Subcutaneous abdominal adipose tissue (tissue), 5 donors: ENCODE measurements around the gene A1BG.

Experiments used
- H3K27ac ChIP-seq: one replicate; pipeline ENCODE4 v1.7.0; 2013; ENCODE audit warnings: low read depth, mild to moderate bottlenecking, inconsistent platforms, low read length, moderate library complexity
- H3K27me3 ChIP-seq, 5 donors: one replicate each; pipeline ENCODE4 v1.7.0; 2013; ENCODE audit warnings: low read length in 5 of 5, inconsistent platforms in 1 of 5; ENCODE audit not compliant: control insufficient read depth in 5 of 5, insufficient read depth in 4 of 5
- H3K36me3 ChIP-seq, 5 donors: one replicate each; pipeline ENCODE4 v1.7.0; 2013; ENCODE audit warnings: low read length in 5 of 5; ENCODE audit not compliant: control insufficient read depth in 5 of 5, insufficient read depth in 5 of 5
- H3K4me1 ChIP-seq, 5 donors: one replicate each; pipeline ENCODE4 v1.7.0; 2013; ENCODE audit warnings: low read length in 5 of 5, mild to moderate bottlenecking in 3 of 5, moderate library complexity in 1 of 5; ENCODE audit not compliant: control insufficient read depth in 5 of 5, insufficient read depth in 5 of 5
- H3K4me3 ChIP-seq, 5 donors: one replicate each; pipeline ENCODE4 v1.7.0; 2013; ENCODE audit warnings: low read length in 5 of 5, low read depth in 1 of 5
- H3K9ac ChIP-seq, 5 donors: one replicate each; pipeline ENCODE4 v1.7.0; 2013; ENCODE audit warnings: low read length in 5 of 5, mild to moderate bottlenecking in 4 of 5, moderate library complexity in 3 of 5
- H3K9me3 ChIP-seq, 5 donors: one replicate each; pipeline ENCODE4 v1.7.0; 2013; ENCODE audit warnings: low read length in 5 of 5; ENCODE audit not compliant: control insufficient read depth in 5 of 5
- donor health status: healthy.
- donor health status: healthy.
- donor health status: healthy.
- donor health status: healthy.
- donor health status: healthy.

A1BG gene

GRCh38 chr19:58352760-58353671, at the start of gene A1BG:
Gene A1BG, minus strand, starts transcription at chr19:58353492. Its CDS starts 55 bp downstream, at chr19:58353437.
- H3K9me3 ChIP-seq = peaks cover 0 to 3% (median 0%) of the 10 kb centered on the region in 5 donors
- no peak within 1 kb of the TSS for H3K9ac ChIP-seq
- no peaks in the 10 kb centered on the region for H3K36me3 ChIP-seq
- H3K27me3 ChIP-seq = peaks cover 25 to 71% (median 61%) of the 10 kb centered on the region in 5 donors
- H3K4me3 ChIP-seq = no peak within 1 kb of the TSS
- H3K4me1 ChIP-seq = peaks cover 0 to 34% (median 29%) of the 10 kb centered on the region in 5 donors
- no peak within 1 kb of the TSS for H3K27ac ChIP-seq

- Histone ChIP-seq H3K27ac (no peak overlapping the region), H3K9ac (no peak overlapping the region), H3K4me1 (peaks cover 3 to 23% (median 20%) of the 10 kb centered on the region in 5 donors), H3K9me3 (no peaks in the 10 kb centered on the region), H3K27me3 (peaks cover 9 to 16% (median 13%) of the 10 kb centered on the region in 5 donors), H3K36me3 (no peaks in the 10 kb centered on the region), H3K4me3 (peak overlapping the region in 4 of 5 donors; percentile 57 to 85 (median 80))
Measured at GRCh38 chr19:58401840-58402421, 48.6 kb upstream of the A1BG start.

- Histone ChIP-seq H3K9ac (peak overlapping the region in 4 of 5 donors; percentile 57 to 70 (median 60)), H3K4me1 (peaks cover 3 to 22% (median 19%) of the 10 kb centered on the region in 5 donors), H3K27ac (no peak overlapping the region), H3K36me3 (no peaks in the 10 kb centered on the region), H3K9me3 (no peaks in the 10 kb centered on the region), H3K27me3 (peaks cover 11 to 20% (median 15%) of the 10 kb centered on the region in 5 donors), H3K4me3 (peak overlapping the region; percentile 64 to 85 (median 82))
Measured at GRCh38 chr19:58400916-58401839, 47.9 kb upstream of the A1BG start.

GRCh38 chr19:58400316-58400915, 47.1 kb upstream of the A1BG start:
- H3K27ac ChIP-seq = no peak overlapping the region
- peaks cover 3 to 26% (median 23%) of the 10 kb centered on the region in 5 donors for H3K4me1 ChIP-seq
- peak overlapping the region in 4 of 5 donors; percentile 57 to 70 (median 60) for H3K9ac ChIP-seq
- H3K27me3 ChIP-seq = peaks cover 19 to 28% (median 21%) of the 10 kb centered on the region in 5 donors
- H3K4me3 ChIP-seq = peak overlapping the region in 4 of 5 donors; percentile 64 to 85 (median 80)
- no peaks in the 10 kb centered on the region for H3K9me3 ChIP-seq
- H3K36me3 ChIP-seq = no peaks in the 10 kb centered on the region

- Histone ChIP-seq H3K4me1 (peaks cover 3 to 26% (median 23%) of the 10 kb centered on the region in 5 donors), H3K4me3 (peak overlapping the region in 1 of 5 donors; percentile 64), H3K27ac (no peak overlapping the region), H3K9ac (peak overlapping the region in 1 of 5 donors; percentile 60), H3K9me3 (no peaks in the 10 kb centered on the region), H3K36me3 (peaks cover 0 to 4% (median 4%) of the 10 kb centered on the region in 5 donors), H3K27me3 (peaks cover 20 to 30% (median 26%) of the 10 kb centered on the region in 5 donors)
Measured at GRCh38 chr19:58399903-58400302, 46.6 kb upstream of the A1BG start.

- H3K4me3 ChIP-seq = no peak overlapping the region
- H3K27ac ChIP-seq = no peak overlapping the region
- H3K36me3 ChIP-seq = peaks cover 0 to 18% (median 18%) of the 10 kb centered on the region in 5 donors
- no peak overlapping the region for H3K9ac ChIP-seq
- no peaks in the 10 kb centered on the region for H3K9me3 ChIP-seq
- H3K27me3 ChIP-seq = peaks cover 20 to 30% (median 26%) of the 10 kb centered on the region in 5 donors
- H3K4me1 ChIP-seq = peaks cover 3 to 26% (median 23%) of the 10 kb centered on the region in 5 donors
Measured at GRCh38 chr19:58398545-58398944, 45.3 kb upstream of the A1BG start.

- no peaks in the 10 kb centered on the region for H3K9me3 ChIP-seq
- peaks cover 20 to 30% (median 26%) of the 10 kb centered on the region in 5 donors for H3K27me3 ChIP-seq
- peaks cover 3 to 26% (median 23%) of the 10 kb centered on the region in 5 donors for H3K4me1 ChIP-seq
- peaks cover 0 to 22% (median 22%) of the 10 kb centered on the region in 5 donors for H3K36me3 ChIP-seq
- no peak overlapping the region for H3K9ac ChIP-seq
- no peak overlapping the region for H3K27ac ChIP-seq
- no peak overlapping the region for H3K4me3 ChIP-seq
Measured at GRCh38 chr19:58398087-58398486, 44.8 kb upstream of the A1BG start.

GRCh38 chr19:58397533-58398037, 44.3 kb upstream of the A1BG start:
- Histone ChIP-seq H3K4me1 (peaks cover 3 to 26% (median 23%) of the 10 kb centered on the region in 5 donors), H3K9me3 (no peaks in the 10 kb centered on the region), H3K36me3 (peaks cover 0 to 27% (median 27%) of the 10 kb centered on the region in 5 donors), H3K4me3 (no peak overlapping the region), H3K27ac (no peak overlapping the region), H3K9ac (no peak overlapping the region), H3K27me3 (peaks cover 20 to 30% (median 26%) of the 10 kb centered on the region in 5 donors)
